ENCODE data around the gene PLAGL2.

PLAGL2 gene

DNA sequence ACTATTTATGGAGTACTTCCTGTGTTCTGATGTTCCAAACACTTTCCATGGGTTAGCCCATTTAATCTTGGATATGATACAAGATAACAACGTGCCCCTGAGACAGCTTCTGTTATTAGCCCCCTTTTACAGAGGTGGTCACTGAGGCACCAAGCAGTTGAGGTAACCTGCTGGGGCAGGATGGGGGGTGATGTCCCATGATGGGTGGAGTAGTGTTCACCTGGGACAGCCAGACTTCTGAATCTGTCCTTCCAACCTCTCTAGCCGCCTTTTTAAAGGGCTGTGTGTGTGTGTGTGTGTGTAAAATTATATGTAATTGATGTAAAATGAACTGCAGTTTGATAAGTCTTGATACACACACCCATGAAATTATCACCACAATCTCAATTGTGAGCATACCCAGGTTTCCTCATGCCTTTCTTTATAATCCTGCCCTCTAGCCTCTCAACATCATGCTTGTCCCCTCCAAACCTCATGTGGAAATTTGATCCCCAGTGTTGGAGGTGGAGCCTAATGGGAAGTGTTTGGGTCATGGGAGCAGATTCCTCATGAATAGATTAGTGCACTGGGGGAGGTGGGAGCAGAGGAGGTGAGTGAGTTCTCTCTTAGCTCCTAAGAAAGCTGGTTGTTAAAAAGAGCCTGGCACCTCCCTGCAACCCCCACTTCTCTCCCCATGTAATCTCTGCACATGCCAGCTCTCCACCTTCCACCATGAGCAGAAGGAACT is 39.2 kb downstream of the PLAGL2 start:
- Histone ChIP-seq H3K9me3 (no peaks in the 10 kb centered on the region), H3K36me3 (peaks cover 30% of the 10 kb centered on the region), H3K27me3 (no peaks in the 10 kb centered on the region), H3K4me3 (ENCODE audit: low read depth, low read length) (no peak overlapping the region), H3K4me1 (no peaks in the 10 kb centered on the region)
- DNase-seq: no peak
- TF ChIP-seq, protein P1, sequence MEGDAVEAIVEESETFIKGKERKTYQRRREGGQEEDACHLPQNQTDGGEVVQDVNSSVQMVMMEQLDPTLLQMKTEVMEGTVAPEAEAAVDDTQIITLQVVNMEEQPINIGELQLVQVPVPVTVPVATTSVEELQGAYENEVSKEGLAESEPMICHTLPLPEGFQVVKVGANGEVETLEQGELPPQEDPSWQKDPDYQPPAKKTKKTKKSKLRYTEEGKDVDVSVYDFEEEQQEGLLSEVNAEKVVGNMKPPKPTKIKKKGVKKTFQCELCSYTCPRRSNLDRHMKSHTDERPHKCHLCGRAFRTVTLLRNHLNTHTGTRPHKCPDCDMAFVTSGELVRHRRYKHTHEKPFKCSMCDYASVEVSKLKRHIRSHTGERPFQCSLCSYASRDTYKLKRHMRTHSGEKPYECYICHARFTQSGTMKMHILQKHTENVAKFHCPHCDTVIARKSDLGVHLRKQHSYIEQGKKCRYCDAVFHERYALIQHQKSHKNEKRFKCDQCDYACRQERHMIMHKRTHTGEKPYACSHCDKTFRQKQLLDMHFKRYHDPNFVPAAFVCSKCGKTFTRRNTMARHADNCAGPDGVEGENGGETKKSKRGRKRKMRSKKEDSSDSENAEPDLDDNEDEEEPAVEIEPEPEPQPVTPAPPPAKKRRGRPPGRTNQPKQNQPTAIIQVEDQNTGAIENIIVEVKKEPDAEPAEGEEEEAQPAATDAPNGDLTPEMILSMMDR (IDR thresholded peaks at IDR 0.05; ENCODE audit: low read depth, low read length): no peak

DNA sequence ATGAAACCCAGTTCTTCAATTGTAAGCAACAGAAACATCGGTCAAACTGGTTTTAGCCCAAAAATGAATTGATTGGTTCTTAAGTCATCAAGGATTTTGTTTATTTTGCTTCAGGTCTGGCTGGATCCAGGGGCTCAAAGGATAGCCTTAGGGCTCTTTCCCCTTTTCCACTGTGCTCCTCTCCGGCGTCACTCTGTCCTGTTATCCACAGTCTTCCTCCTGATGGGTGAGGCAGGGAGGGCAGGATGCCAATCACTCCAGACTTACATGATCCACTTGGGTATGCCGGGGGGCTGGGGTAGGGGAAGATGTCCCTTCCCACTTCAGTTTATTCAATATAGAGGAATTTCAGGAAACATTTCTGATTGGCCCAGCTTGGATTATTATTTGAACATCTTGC is 40.0 kb downstream of the PLAGL2 start:
- no peak for DNase-seq
- no peaks in the 10 kb centered on the region for H3K27me3 ChIP-seq
- TF ChIP-seq, protein P1 (IDR thresholded peaks at IDR 0.05; ENCODE audit: low read depth, low read length): no peak
- peaks cover 34% of the 10 kb centered on the region for H3K36me3 ChIP-seq
- H3K4me3 ChIP-seq (ENCODE audit: low read depth, low read length): no peak overlapping the region
- H3K4me1 ChIP-seq: no peaks in the 10 kb centered on the region
- no peaks in the 10 kb centered on the region for H3K9me3 ChIP-seq

- no peaks in the 10 kb centered on the region for H3K4me1 ChIP-seq
- TF ChIP-seq, protein P1 (IDR thresholded peaks at IDR 0.05; ENCODE audit: low read depth, low read length): no peak
- no peaks in the 10 kb centered on the region for H3K27me3 ChIP-seq
- H3K36me3 ChIP-seq: peaks cover 50% of the 10 kb centered on the region
- H3K4me3 ChIP-seq (ENCODE audit: low read depth, low read length): no peak overlapping the region
- DNase-seq: no peak
- no peaks in the 10 kb centered on the region for H3K9me3 ChIP-seq
Measured at GRCh38 chr20:32165836-32166545, 41.6 kb downstream of the PLAGL2 start.

GRCh38 chr20:32164984-32165735 is 42.4 kb downstream of the PLAGL2 start:
- DNase-seq: no peak
- Histone ChIP-seq H3K36me3 (peaks cover 54% of the 10 kb centered on the region), H3K4me3 (ENCODE audit: low read depth, low read length) (no peak overlapping the region), H3K4me1 (no peaks in the 10 kb centered on the region), H3K9me3 (no peaks in the 10 kb centered on the region), H3K27me3 (no peaks in the 10 kb centered on the region)
- TF ChIP-seq, protein P1 (IDR thresholded peaks at IDR 0.05; ENCODE audit: low read depth, low read length): no peak

DNA sequence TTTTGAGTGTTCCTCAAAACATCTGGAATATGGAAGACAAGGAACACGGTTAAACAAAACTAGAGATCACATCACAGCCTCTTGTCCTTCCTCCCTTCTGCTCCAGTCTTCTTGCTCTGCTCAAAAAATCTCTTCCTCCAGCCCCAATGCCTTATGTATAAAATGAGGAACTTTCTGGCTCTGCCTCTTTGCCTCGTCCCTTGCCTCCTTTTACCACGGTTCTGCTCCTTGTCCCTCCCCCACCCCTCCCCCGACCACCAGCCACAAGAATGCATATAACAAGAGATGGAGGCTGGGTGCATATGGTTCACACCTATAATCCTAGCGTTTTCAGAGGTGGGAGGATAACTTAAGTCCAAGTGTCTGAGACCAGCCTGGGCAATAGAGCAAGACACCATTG is 43.6 kb downstream of the PLAGL2 start:
- no peaks in the 10 kb centered on the region for H3K9me3 ChIP-seq
- no peak overlapping the region for H3K4me3 ChIP-seq (ENCODE audit: low read depth, low read length)
- peaks cover 64% of the 10 kb centered on the region for H3K36me3 ChIP-seq
- no peak for DNase-seq
- TF ChIP-seq, protein P1 (IDR thresholded peaks at IDR 0.05; ENCODE audit: low read depth, low read length): no peak
- H3K4me1 ChIP-seq: no peaks in the 10 kb centered on the region
- H3K27me3 ChIP-seq: no peaks in the 10 kb centered on the region

Data from BE2C (cell line).